Hepatocyte (in vitro differentiated cells): ENCODE results near the gene EFCAB6. TPM values are rescaled to one million over a fixed set of nuclear protein-coding genes. Genes with fewer than 3 reads are reported as not detected.

Experiments used
- DNase-seq: peaks from one replicate; pipeline ENCODE4 v3.0.0-alpha.2; 2016; ENCODE audit warnings: low spot score
- H2AFZ ChIP-seq: fragments of 200-600 bp; sonication (generic); 2 replicates; pipeline ENCODE4 v1.6.0; 2016; ENCODE audit warnings: antibody characterized with exemption, mild to moderate bottlenecking
- H3K27ac ChIP-seq: fragments of 200-600 bp; sonication (generic); 2 replicates; pipeline ENCODE4 v1.5.1; 2016; ENCODE audit warnings: mild to moderate bottlenecking
- H3K27me3 ChIP-seq: fragments of 200-600 bp; sonication (generic); 2 replicates; pipeline ENCODE4 v1.6.1; 2016
- H3K36me3 ChIP-seq: fragments of 200-600 bp; sonication (generic); replicated peaks from 2 replicates; pipeline ENCODE4 v1.5.1; 2016; ENCODE audit warnings: low read depth; ENCODE audit not compliant: insufficient read depth
- H3K4me1 ChIP-seq: fragments of 200-600 bp; sonication (generic); 2 replicates; pipeline ENCODE4 v1.5.1; 2016; ENCODE audit warnings: mild to moderate bottlenecking, moderate library complexity; ENCODE audit not compliant: insufficient read depth
- H3K4me2 ChIP-seq: fragments of 200-600 bp; sonication (generic); 2 replicates; pipeline ENCODE4 v1.6.0; 2016
- H3K4me3 ChIP-seq: fragments of 200-600 bp; sonication (generic); 2 replicates; pipeline ENCODE4 v1.5.1; 2016; ENCODE audit warnings: mild to moderate bottlenecking
- H3K79me2 ChIP-seq: fragments of 200-600 bp; sonication (generic); 2 replicates; pipeline ENCODE4 v1.6.0; 2017; ENCODE audit warnings: mild to moderate bottlenecking
- H3K9me2 ChIP-seq: fragments of 200-600 bp; sonication (generic); replicated peaks from 2 replicates; pipeline ENCODE4 v1.6.0; 2017; ENCODE audit warnings: mild to moderate bottlenecking; ENCODE audit not compliant: insufficient read depth
- H3K9me3 ChIP-seq: fragments of 200-600 bp; sonication (generic); 2 replicates; pipeline ENCODE4 v1.5.1; 2016; ENCODE audit warnings: low read depth, mild to moderate bottlenecking
- H4K20me1 ChIP-seq: fragments of 200-600 bp; sonication (generic); 2 replicates; pipeline ENCODE4 v1.6.0; 2016; ENCODE audit warnings: mild to moderate bottlenecking; ENCODE audit not compliant: insufficient read depth, poor library complexity, severe bottlenecking
- CTCF ChIP-seq: fragments of 200-600 bp; sonication (generic); IDR thresholded peaks from 2 replicates; pipeline ENCODE4 v1.5.1; 2016; ENCODE audit warnings: antibody characterized with exemption, mild to moderate bottlenecking; ENCODE audit not compliant: poor library complexity
- EZH2 ChIP-seq: fragments of 200-600 bp; sonication (generic); IDR thresholded peaks from 2 replicates; pipeline ENCODE4 v1.6.1; 2016; ENCODE audit warnings: antibody characterized with exemption, mild to moderate bottlenecking, borderline replicate concordance
- EZH2phosphoT487 ChIP-seq: fragments of 200-600 bp; sonication (generic); IDR thresholded peaks from one replicate; pipeline ENCODE4 v1.6.1; 2018; ENCODE audit warnings: antibody characterized with exemption, mild to moderate bottlenecking, low read depth, moderate library complexity; ENCODE audit not compliant: unreplicated experiment, severe bottlenecking
- WGBS: methylation state at CpG from one replicate; pipeline ENCODE4 v1.1.6; 2016; ENCODE audit warnings: low lambda C conversion rate; ENCODE audit errors: missing lambda C conversion rate; 5-methylcytosine and 5-hydroxymethylcytosine counted together
- polyA plus RNA-seq: library from polyadenylated mRNA; unstranded; fragments of >200 nt; fragmentation: Nextera tagmentation; extraction: Ambion mirVana; gene quantifications from 2 replicates; pipeline ENCODE4 v1.2.1, GENCODE V29; 2016
- total RNA-seq: library from RNA; depleted of rRNA; stranded (reverse); fragments of >200 nt; gene quantifications from 2 replicates; pipeline ENCODE4 v1.2.3, GENCODE V29; 2014

Gene EFCAB6
- total and polyA plus RNA-seq, 2 experiments from 2014 or later: 0.59 to 2.1 TPM

GRCh38 chr22:43554694-43555365 is 257.3 kb downstream of the EFCAB6 start:
- H3K79me2 ChIP-seq: no peaks in the 10 kb centered on the region
- no peaks in the 10 kb centered on the region for H4K20me1 ChIP-seq
- no peaks in the 10 kb centered on the region for H3K9me2 ChIP-seq
- H2AFZ ChIP-seq: no peak overlapping the region
- no peak for DNase-seq
- WGBS: 92% methylated on average over 17 of the region's 17 CpGs
- no peak for TF ChIP-seq CTCF
- TF ChIP-seq EZH2phosphoT487: no peak
- no peak for TF ChIP-seq EZH2
- no peaks in the 10 kb centered on the region for H3K27me3 ChIP-seq
- H3K4me3 ChIP-seq: no peak overlapping the region
- no peaks in the 10 kb centered on the region for H3K9me3 ChIP-seq
- H3K4me2 ChIP-seq: no peak overlapping the region
- no peak overlapping the region for H3K27ac ChIP-seq
- H3K4me1 ChIP-seq: no peaks in the 10 kb centered on the region
- no peaks in the 10 kb centered on the region for H3K36me3 ChIP-seq

GRCh38 chr22:43554259-43554636 is 257.9 kb downstream of the EFCAB6 start:
- Histone ChIP-seq H3K27me3 (no peaks in the 10 kb centered on the region), H3K36me3 (no peaks in the 10 kb centered on the region), H2AFZ (no peak overlapping the region), H4K20me1 (no peaks in the 10 kb centered on the region), H3K4me2 (no peak overlapping the region), H3K9me2 (no peaks in the 10 kb centered on the region), H3K27ac (no peak overlapping the region), H3K4me3 (no peak overlapping the region), H3K79me2 (no peaks in the 10 kb centered on the region), H3K9me3 (no peaks in the 10 kb centered on the region), H3K4me1 (no peaks in the 10 kb centered on the region)
- TF ChIP-seq CTCF (no peak), EZH2 (no peak), EZH2phosphoT487 (no peak)
- DNase-seq: no peak
- 89% methylated on average over 6 of the region's 6 CpGs for WGBS

- DNase-seq: no peak
These were observed 258.4 kb downstream of the EFCAB6 start for GRCh38 chr22:43553451-43554258.

GRCh38 chr22:43550672-43551071 is 261.4 kb downstream of the EFCAB6 start:
- Histone ChIP-seq H3K27me3 (no peaks in the 10 kb centered on the region), H3K79me2 (no peaks in the 10 kb centered on the region), H4K20me1 (no peaks in the 10 kb centered on the region), H3K4me3 (no peak overlapping the region), H2AFZ (no peak overlapping the region), H3K27ac (no peak overlapping the region), H3K4me2 (no peak overlapping the region), H3K4me1 (no peaks in the 10 kb centered on the region), H3K36me3 (no peaks in the 10 kb centered on the region), H3K9me2 (no peaks in the 10 kb centered on the region), H3K9me3 (no peaks in the 10 kb centered on the region)
- no peak for DNase-seq
- 67% methylated on average over 6 of the region's 6 CpGs for WGBS
- TF ChIP-seq EZH2phosphoT487 (no peak), EZH2 (no peak), CTCF (no peak)

More at GRCh38 chr22:43553451-43554258, 258.4 kb downstream of the EFCAB6 start:
- WGBS: 94% methylated on average over 16 of the region's 16 CpGs
- Histone ChIP-seq H3K4me2 (no peak overlapping the region), H3K4me1 (no peaks in the 10 kb centered on the region), H3K27me3 (no peaks in the 10 kb centered on the region), H3K27ac (no peak overlapping the region), H2AFZ (no peak overlapping the region), H3K9me3 (no peaks in the 10 kb centered on the region), H3K79me2 (no peaks in the 10 kb centered on the region), H3K9me2 (no peaks in the 10 kb centered on the region), H3K4me3 (no peak overlapping the region), H3K36me3 (no peaks in the 10 kb centered on the region), H4K20me1 (no peaks in the 10 kb centered on the region)
- TF ChIP-seq EZH2 (no peak), EZH2phosphoT487 (no peak)
